ENCODE measurements around the gene GLDC. TPM values are rescaled to one million over a fixed set of nuclear protein-coding genes. Genes with fewer than 3 reads are reported as not detected.

GLDC gene
- total RNA-seq, 1 donor from 2014 or later = 8.9 TPM

- H3K9ac ChIP-seq (ENCODE audit: low read length) = no peak overlapping the region
- no peaks in the 10 kb centered on the region for H3K79me2 ChIP-seq (ENCODE audit: insufficient read depth, low read length)
- no peaks in the 10 kb centered on the region for H3K9me3 ChIP-seq (ENCODE audit: insufficient read depth, low read depth, low read length)
- no peak overlapping the region for H2AFZ ChIP-seq (ENCODE audit: low read depth, low read length)
- Mint-ChIP-seq H3K4me3 (ENCODE audit: unreplicated experiment) (no peak overlapping the region), H3K27ac (ENCODE audit: unreplicated experiment) (no peak overlapping the region), H3K27me3 (ENCODE audit: low read depth, unreplicated experiment) (no peaks in the 10 kb centered on the region), H3K36me3 (ENCODE audit: low read depth, unreplicated experiment) (no peaks in the 10 kb centered on the region), H3K4me1 (ENCODE audit: low read depth, unreplicated experiment) (peaks cover 12% of the 10 kb centered on the region), H3K9me3 (ENCODE audit: unreplicated experiment) (no peaks in the 10 kb centered on the region)
- TF ChIP-seq CTCF (IDR thresholded peaks at IDR 0.05; ENCODE audit: insufficient read depth, low read depth, low read length) (no peak), EZH2 (IDR thresholded peaks at IDR 0.05; ENCODE audit: insufficient read depth, low read length) (no peak)
- H3K4me3 ChIP-seq (ENCODE audit: insufficient read depth, low read depth, low read length) = no peak overlapping the region
- H3K4me1 ChIP-seq (ENCODE audit: insufficient read depth, low read length) = peaks cover 21% of the 10 kb centered on the region
- H4K20me1 ChIP-seq (ENCODE audit: insufficient read depth, low read length) = no peaks in the 10 kb centered on the region
- DNase-seq (ENCODE audit: low read depth) (no peak), FAIRE-seq (no peak)
- H3K27ac ChIP-seq (ENCODE audit: low read depth, low read length) = no peak overlapping the region
- H3K27me3 ChIP-seq (ENCODE audit: insufficient read depth, low read length) = no peaks in the 10 kb centered on the region
- H3K36me3 ChIP-seq (ENCODE audit: insufficient read depth, low read length) = no peaks in the 10 kb centered on the region
- no peak overlapping the region for H3K4me2 ChIP-seq (ENCODE audit: low read length)
These were observed 94.4 kb downstream of the GLDC start for GRCh38 chr9:6551136-6551535.

GRCh38 chr9:6549106-6549800, 96.3 kb downstream of the GLDC start:
- Histone ChIP-seq H3K27ac (ENCODE audit: low read depth, low read length) (no peak overlapping the region), H4K20me1 (ENCODE audit: insufficient read depth, low read length) (no peaks in the 10 kb centered on the region), H3K9me3 (ENCODE audit: insufficient read depth, low read depth, low read length) (no peaks in the 10 kb centered on the region), H3K4me2 (ENCODE audit: low read length) (no peak overlapping the region), H3K4me1 (ENCODE audit: insufficient read depth, low read length) (peaks cover 21% of the 10 kb centered on the region), H3K79me2 (ENCODE audit: insufficient read depth, low read length) (no peaks in the 10 kb centered on the region), H3K4me3 (ENCODE audit: insufficient read depth, low read depth, low read length) (no peak overlapping the region), H3K9ac (ENCODE audit: low read length) (no peak overlapping the region), H2AFZ (ENCODE audit: low read depth, low read length) (peak overlapping the region; percentile 39), H3K36me3 (ENCODE audit: insufficient read depth, low read length) (no peaks in the 10 kb centered on the region), H3K27me3 (ENCODE audit: insufficient read depth, low read length) (no peaks in the 10 kb centered on the region)
- no peak overlapping the region for H3K4me3 Mint-ChIP-seq (ENCODE audit: unreplicated experiment)
- H3K36me3 Mint-ChIP-seq (ENCODE audit: low read depth, unreplicated experiment) = no peaks in the 10 kb centered on the region
- H3K9me3 Mint-ChIP-seq (ENCODE audit: unreplicated experiment) = no peaks in the 10 kb centered on the region
- peaks cover 15% of the 10 kb centered on the region for H3K4me1 Mint-ChIP-seq (ENCODE audit: low read depth, unreplicated experiment)
- TF ChIP-seq CTCF (IDR thresholded peaks at IDR 0.05; ENCODE audit: insufficient read depth, low read depth, low read length) (no peak), EZH2 (IDR thresholded peaks at IDR 0.05; ENCODE audit: insufficient read depth, low read length) (no peak)
- DNase-seq (ENCODE audit: low read depth) = no peak
- no peak for FAIRE-seq
- no peak overlapping the region for H3K27ac Mint-ChIP-seq (ENCODE audit: unreplicated experiment)
- no peaks in the 10 kb centered on the region for H3K27me3 Mint-ChIP-seq (ENCODE audit: low read depth, unreplicated experiment)

- TF ChIP-seq EZH2 (IDR thresholded peaks at IDR 0.05; ENCODE audit: insufficient read depth, low read length) = no peak
- TF ChIP-seq CTCF (IDR thresholded peaks at IDR 0.05; ENCODE audit: insufficient read depth, low read depth, low read length) = no peak
- no peak overlapping the region for H3K4me2 ChIP-seq (ENCODE audit: low read length)
- no peaks in the 10 kb centered on the region for H3K4me1 ChIP-seq (ENCODE audit: insufficient read depth, low read length)
- H3K79me2 ChIP-seq (ENCODE audit: insufficient read depth, low read length) = no peaks in the 10 kb centered on the region
- no peaks in the 10 kb centered on the region for H3K27me3 ChIP-seq (ENCODE audit: insufficient read depth, low read length)
- no peaks in the 10 kb centered on the region for H3K9me3 ChIP-seq (ENCODE audit: insufficient read depth, low read depth, low read length)
- H2AFZ ChIP-seq (ENCODE audit: low read depth, low read length) = no peak overlapping the region
- peaks cover 8% of the 10 kb centered on the region for H3K4me1 Mint-ChIP-seq (ENCODE audit: low read depth, unreplicated experiment)
- no peaks in the 10 kb centered on the region for H4K20me1 ChIP-seq (ENCODE audit: insufficient read depth, low read length)
- no peak overlapping the region for H3K27ac ChIP-seq (ENCODE audit: low read depth, low read length)
- no peaks in the 10 kb centered on the region for H3K36me3 Mint-ChIP-seq (ENCODE audit: low read depth, unreplicated experiment)
- no peaks in the 10 kb centered on the region for H3K9me3 Mint-ChIP-seq (ENCODE audit: unreplicated experiment)
- no peak overlapping the region for H3K27ac Mint-ChIP-seq (ENCODE audit: unreplicated experiment)
- H3K4me3 Mint-ChIP-seq (ENCODE audit: unreplicated experiment) = no peak overlapping the region
- no peak overlapping the region for H3K4me3 ChIP-seq (ENCODE audit: insufficient read depth, low read depth, low read length)
- no peaks in the 10 kb centered on the region for H3K27me3 Mint-ChIP-seq (ENCODE audit: low read depth, unreplicated experiment)
- no peaks in the 10 kb centered on the region for H3K36me3 ChIP-seq (ENCODE audit: insufficient read depth, low read length)
- H3K9ac ChIP-seq (ENCODE audit: low read length) = no peak overlapping the region
- FAIRE-seq = no peak
- peak; percentile 37 for DNase-seq (ENCODE audit: low read depth)
These were observed 100.4 kb downstream of the GLDC start for GRCh38 chr9:6545017-6545691.
